Transverse colon (tissue), 4 donors: ENCODE results near the gene NFAT5. TPM values are rescaled to one million over a fixed set of nuclear protein-coding genes. Genes with fewer than 3 reads are reported as not detected.

ENCODE experiments used
- DNase-seq: peaks from one replicate; pipeline ENCODE4 v3.0.0-alpha.2; 2019
- H3K27ac ChIP-seq, 4 donors: fragments of 200-600 bp; sonication (generic); 2 replicates each; pipeline ENCODE4 v1.5.1; 2016 to 2018; ENCODE audit warnings: inconsistent platforms in 4 of 4
- H3K27me3 ChIP-seq: fragments of 200-600 bp; sonication (generic); 2 replicates; pipeline ENCODE4 v1.5.1; 2017; ENCODE audit warnings: inconsistent platforms
- H3K36me3 ChIP-seq, 4 donors: fragments of 200-600 bp; sonication (generic); 2 replicates each; pipeline ENCODE4 v1.5.1; 2017 to 2019; ENCODE audit warnings: inconsistent platforms in 4 of 4
- H3K4me1 ChIP-seq, 4 donors: fragments of 200-600 bp; sonication (generic); 2 replicates each; pipeline ENCODE4 v1.5.1; 2017 to 2020; ENCODE audit warnings: inconsistent platforms in 4 of 4
- H3K4me3 ChIP-seq, 4 donors: fragments of 200-600 bp; sonication (generic); 1 replicate in 1 of 4; 2 replicates in 3 of 4; pipeline versions ENCODE4 v1.5.1 to v1.6.1; 2017 to 2019; ENCODE audit warnings: inconsistent platforms in 4 of 4
- H3K9me3 ChIP-seq, 2 donors: fragments of 200-600 bp; sonication (generic); 2 replicates each; pipeline ENCODE4 v1.5.1; 2017 to 2019; ENCODE audit warnings: inconsistent platforms in 2 of 2
- EP300 ChIP-seq: sonication (generic); formaldehyde crosslinking; IDR thresholded peaks from one replicate; pipeline ENCODE4 v1.6.1; 2017; ENCODE audit warnings: antibody characterized with exemption, low read depth
- POLR2A ChIP-seq: fragments of 450-650 bp; IDR thresholded peaks from one replicate; pipeline ENCODE4 v1.6.1; 2016; ENCODE audit warnings: antibody characterized with exemption, mild to moderate bottlenecking, moderate library complexity
- POLR2AphosphoS5 ChIP-seq, 3 donors: sonication (generic); formaldehyde crosslinking; IDR thresholded peaks; one replicate each; pipeline ENCODE4 v1.6.1; 2016; ENCODE audit warnings: antibody characterized with exemption in 3 of 3
- WGBS, 2 donors: methylation state at CpG; one replicate each; pipeline ENCODE4 v1.1.5; 2018; ENCODE audit warnings: low coverage in 1 of 2; 5-methylcytosine and 5-hydroxymethylcytosine counted together
- in situ Hi-C, 4 donors: fragments of 200-750 bp; cut with MboI; loops; one replicate each; pipeline versions ENCODE4 v1.15.0 to v1.15.1; 2017; ENCODE audit warnings: low sequenced_read_pairs in 3 of 4, low pct_ligation_motif_present in 1 of 4, low pct_unique_long_range_greater_than_20kb in 1 of 4
- intact Hi-C: fragments of 100-400 bp; cut with DNase I; formaldehyde crosslinking; loops from one replicate; pipeline ENCODE4 v1.15.1; 2023; ENCODE audit warnings: low total_unique reads
- total RNA-seq, 4 donors: library from RNA; depleted of rRNA; stranded (reverse); fragments of >200 nt; gene quantifications; one replicate each; pipeline ENCODE4 v1.1.0, GENCODE V29; 2016
- TF ChIP-seq, protein P1 (sequence below), 5 experiments: fragments of 200-600 bp in 3 of 5; fragments of 450-650 bp in 2 of 5; sonication (generic) in 3 of 5; IDR thresholded peaks; 1 replicate in 2 of 5; 2 replicates in 3 of 5; pipeline ENCODE4 v1.5.1; 2016 to 2017; ENCODE audit warnings: antibody characterized with exemption in 5 of 5, inconsistent platforms in 3 of 5, mild to moderate bottlenecking in 2 of 5, moderate library complexity in 1 of 5

NFAT5 gene
- total RNA-seq, 4 donors from 2014 or later: 37.3 to 131 (median 88.8) TPM

DNA sequence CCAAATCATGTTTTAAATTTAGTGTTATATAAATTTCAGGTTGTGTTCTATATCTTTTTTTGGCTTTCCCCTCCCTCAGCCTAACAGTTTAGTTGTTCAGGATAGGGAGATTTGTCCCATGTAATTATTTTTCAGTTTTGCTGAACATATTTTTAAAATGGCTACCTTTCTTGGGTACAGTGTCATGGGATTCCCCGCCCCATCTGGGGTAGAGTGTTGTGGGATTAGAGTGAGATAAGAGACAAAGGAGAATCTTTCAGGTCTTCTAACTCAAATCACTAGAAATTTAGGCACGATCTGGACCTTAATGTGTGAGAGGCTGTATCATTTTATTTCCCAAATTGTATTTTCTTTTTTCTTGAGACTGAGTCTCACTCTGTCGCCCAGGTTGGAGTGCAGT is 24.8 kb downstream of the NFAT5 start:
- H3K4me3 ChIP-seq: no peak overlapping the region
- intact Hi-C loops (no loop called here), in situ Hi-C loops (no loop called here)
- WGBS, 2 donors: 93 to 100% methylated on average over 2 to 3 of the region's 3 CpGs
- peaks cover 0 to 13% (median under 1%) of the 10 kb centered on the region in 4 donors for H3K4me1 ChIP-seq
- H3K27me3 ChIP-seq: no peaks in the 10 kb centered on the region
- no peaks in the 10 kb centered on the region for H3K36me3 ChIP-seq
- H3K9me3 ChIP-seq: no peaks in the 10 kb centered on the region
- H3K27ac ChIP-seq: no peak overlapping the region
- DNase-seq: no peak
- TF ChIP-seq POLR2A (no peak), EP300 (no peak)

DNA sequence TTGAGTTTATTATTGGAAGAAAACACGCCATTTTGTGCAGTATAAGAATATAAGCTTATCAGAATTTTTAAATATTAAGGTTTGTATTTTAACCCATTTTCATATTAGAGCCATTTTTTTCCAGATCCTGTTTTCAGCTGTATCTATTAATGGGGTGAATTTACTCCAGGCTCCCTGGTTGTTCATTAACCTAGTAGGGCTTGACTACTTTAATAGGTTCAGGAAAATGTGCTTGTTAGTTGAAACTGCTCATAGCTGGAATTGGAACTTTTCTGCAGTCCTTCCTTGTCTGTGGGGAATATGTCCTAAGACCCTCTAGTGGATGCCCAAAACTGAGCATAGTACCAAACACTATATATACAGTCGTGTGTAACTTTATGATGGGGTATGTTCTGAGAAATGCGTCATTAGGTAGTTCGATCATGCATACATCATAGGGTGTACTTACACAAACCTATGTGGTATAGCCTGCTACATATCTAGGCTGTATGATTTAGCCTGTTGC is 28.0 kb downstream of the NFAT5 start:
- in situ Hi-C loops: no loop called here
- TF ChIP-seq POLR2AphosphoS5 (IDR thresholded peaks at IDR 0.05) (no peak), POLR2A (no peak), EP300 (no peak)
- TF ChIP-seq, protein P1, sequence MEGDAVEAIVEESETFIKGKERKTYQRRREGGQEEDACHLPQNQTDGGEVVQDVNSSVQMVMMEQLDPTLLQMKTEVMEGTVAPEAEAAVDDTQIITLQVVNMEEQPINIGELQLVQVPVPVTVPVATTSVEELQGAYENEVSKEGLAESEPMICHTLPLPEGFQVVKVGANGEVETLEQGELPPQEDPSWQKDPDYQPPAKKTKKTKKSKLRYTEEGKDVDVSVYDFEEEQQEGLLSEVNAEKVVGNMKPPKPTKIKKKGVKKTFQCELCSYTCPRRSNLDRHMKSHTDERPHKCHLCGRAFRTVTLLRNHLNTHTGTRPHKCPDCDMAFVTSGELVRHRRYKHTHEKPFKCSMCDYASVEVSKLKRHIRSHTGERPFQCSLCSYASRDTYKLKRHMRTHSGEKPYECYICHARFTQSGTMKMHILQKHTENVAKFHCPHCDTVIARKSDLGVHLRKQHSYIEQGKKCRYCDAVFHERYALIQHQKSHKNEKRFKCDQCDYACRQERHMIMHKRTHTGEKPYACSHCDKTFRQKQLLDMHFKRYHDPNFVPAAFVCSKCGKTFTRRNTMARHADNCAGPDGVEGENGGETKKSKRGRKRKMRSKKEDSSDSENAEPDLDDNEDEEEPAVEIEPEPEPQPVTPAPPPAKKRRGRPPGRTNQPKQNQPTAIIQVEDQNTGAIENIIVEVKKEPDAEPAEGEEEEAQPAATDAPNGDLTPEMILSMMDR (IDR thresholded peaks at IDR 0.05): no peak
- no peak overlapping the region for H3K4me3 ChIP-seq
- no peaks in the 10 kb centered on the region for H3K9me3 ChIP-seq
- H3K27ac ChIP-seq: no peak overlapping the region
- 89 to 92% methylated on average over 1 to 4 of the region's 4 CpGs for WGBS, 2 donors
- H3K4me1 ChIP-seq: peaks cover 0 to 25% (median 8%) of the 10 kb centered on the region in 4 donors
- no peaks in the 10 kb centered on the region for H3K36me3 ChIP-seq
- intact Hi-C loops: no loop called here
- DNase-seq: no peak
- H3K27me3 ChIP-seq: no peaks in the 10 kb centered on the region

DNA sequence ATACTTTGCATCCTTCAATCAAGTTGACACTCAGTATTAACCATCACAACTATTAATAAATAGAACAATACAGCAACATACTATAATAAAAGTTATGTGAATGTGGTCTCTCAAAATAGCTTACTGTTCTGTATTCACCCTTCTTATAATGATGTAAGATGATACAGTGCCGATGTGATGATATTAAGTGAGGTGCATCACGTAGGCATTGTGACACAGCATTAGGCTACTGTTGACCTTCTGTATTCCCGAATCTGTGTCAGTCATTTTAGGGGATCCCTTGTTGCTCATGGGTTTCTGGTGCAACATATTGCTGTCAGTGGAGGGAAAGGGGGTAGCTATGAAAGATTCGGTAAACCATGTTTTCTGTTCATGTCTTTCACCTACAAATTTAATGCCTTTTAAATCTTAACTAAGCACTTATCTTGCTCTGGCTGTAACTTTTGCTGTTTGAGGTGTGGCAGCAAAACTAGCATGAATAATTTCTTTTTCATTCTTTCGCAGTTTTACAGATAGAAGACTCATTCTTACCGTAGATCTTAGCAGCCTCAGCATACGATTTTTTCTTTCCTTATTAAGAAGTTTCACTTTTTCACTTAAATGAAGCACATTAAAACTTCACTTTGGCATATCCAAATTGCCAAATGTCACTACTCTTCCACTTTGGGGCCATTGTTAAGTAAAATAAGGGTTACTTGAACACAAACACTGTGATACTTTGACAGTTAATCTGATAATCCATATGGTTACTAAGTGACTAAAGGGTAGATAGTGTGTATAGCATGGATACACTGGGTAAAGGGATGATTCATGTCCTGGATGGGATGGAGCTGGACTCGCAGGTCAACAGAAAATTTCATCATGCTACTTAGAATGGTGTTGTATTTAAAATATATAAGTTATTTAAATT is 29.6 kb downstream of the NFAT5 start:
- Histone ChIP-seq H3K27ac (no peak overlapping the region), H3K4me3 (no peak overlapping the region), H3K27me3 (no peaks in the 10 kb centered on the region), H3K4me1 (peaks cover 0 to 27% (median 11%) of the 10 kb centered on the region in 4 donors), H3K9me3 (no peaks in the 10 kb centered on the region), H3K36me3 (no peaks in the 10 kb centered on the region)
- TF ChIP-seq POLR2A (no peak), EP300 (no peak), POLR2AphosphoS5 (IDR thresholded peaks at IDR 0.05) (no peak)
- no peak for DNase-seq
- WGBS, 2 donors: 82 to 88% methylated on average over 7 to 8 of the region's 8 CpGs
- in situ Hi-C loops (no loop called here), intact Hi-C loops (no loop called here)

DNA sequence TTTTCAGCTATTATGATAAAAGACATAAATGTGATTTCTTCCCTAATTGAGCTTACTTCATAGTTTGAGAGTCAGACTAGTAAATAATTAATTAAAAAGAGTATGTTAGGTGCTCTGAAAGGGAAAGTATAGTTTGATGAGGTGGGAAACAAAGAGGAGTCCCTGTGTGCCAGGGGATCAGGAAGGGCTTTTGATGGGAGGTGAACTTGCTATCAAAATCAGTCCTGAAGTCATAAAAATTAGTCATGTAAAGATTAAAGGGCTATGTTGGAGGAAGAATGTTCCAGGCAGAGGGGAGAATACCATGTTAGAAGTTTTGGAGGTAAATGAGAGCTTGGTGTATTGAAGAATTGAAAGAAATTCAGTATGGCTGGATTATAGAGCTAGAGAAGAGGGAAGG is 31.0 kb downstream of the NFAT5 start:
- H3K27me3 ChIP-seq: no peaks in the 10 kb centered on the region
- peaks cover 0 to 32% (median 12%) of the 10 kb centered on the region in 4 donors for H3K4me1 ChIP-seq
- H3K9me3 ChIP-seq: no peaks in the 10 kb centered on the region
- no peak overlapping the region for H3K27ac ChIP-seq
- in situ Hi-C loops (no loop called here), intact Hi-C loops (no loop called here)
- no peak for DNase-seq
- no peaks in the 10 kb centered on the region for H3K36me3 ChIP-seq
- no peak overlapping the region for H3K4me3 ChIP-seq
- TF ChIP-seq, protein P1 (IDR thresholded peaks at IDR 0.05): no peak
- no peak for TF ChIP-seq EP300
- no peak for TF ChIP-seq POLR2A
- no peak for TF ChIP-seq POLR2AphosphoS5 (IDR thresholded peaks at IDR 0.05)

DNA sequence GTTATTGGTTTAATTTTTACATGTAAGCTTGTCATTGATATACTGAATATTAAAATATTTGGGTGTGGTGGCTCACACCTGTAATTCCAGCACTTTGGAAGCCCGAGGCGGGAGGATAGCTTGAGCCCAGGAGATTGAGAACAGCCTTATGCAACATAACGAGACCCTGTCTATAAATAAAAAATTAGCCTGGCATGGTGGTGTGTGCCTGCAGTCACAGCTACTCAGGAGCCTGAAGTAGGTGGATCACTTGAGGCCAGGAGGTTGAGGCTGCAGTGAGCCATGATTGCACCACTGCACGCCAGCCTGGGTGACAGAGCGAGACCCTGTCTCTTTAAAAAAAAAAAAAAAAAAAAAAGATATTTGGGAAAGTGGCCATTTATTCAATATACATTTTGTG is 32.3 kb downstream of the NFAT5 start:
- Histone ChIP-seq H3K4me1 (peaks cover 0 to 32% (median 12%) of the 10 kb centered on the region in 4 donors), H3K4me3 (no peak overlapping the region), H3K27me3 (no peaks in the 10 kb centered on the region), H3K36me3 (no peaks in the 10 kb centered on the region), H3K27ac (no peak overlapping the region), H3K9me3 (no peaks in the 10 kb centered on the region)
- in situ Hi-C loops (no loop called here), intact Hi-C loops (no loop called here)
- WGBS, 2 donors: 90 to 100% methylated on average over 2 to 5 of the region's 5 CpGs
- TF ChIP-seq EP300 (no peak), POLR2AphosphoS5 (IDR thresholded peaks at IDR 0.05) (no peak), POLR2A (no peak)
- TF ChIP-seq, protein P1 (IDR thresholded peaks at IDR 0.05): no peak
- DNase-seq: no peak
